Testis (tissue), 3 donors: ENCODE results near the gene MSI2. TPM values are rescaled to one million over a fixed set of nuclear protein-coding genes. Genes with fewer than 3 reads are reported as not detected.

ENCODE experiments used
- DNase-seq: peaks from one replicate; pipeline ENCODE4 v3.0.0-alpha.2; 2019
- H3K27ac ChIP-seq, 2 donors: fragments of 200-600 bp; sonication (generic); one replicate each; pipeline ENCODE4 v1.5.1; 2019
- H3K27me3 ChIP-seq: fragments of 200-600 bp; sonication (generic); one replicate; pipeline ENCODE4 v1.5.1; 2019
- H3K36me3 ChIP-seq: fragments of 200-600 bp; sonication (generic); one replicate; pipeline ENCODE4 v1.5.1; 2017; ENCODE audit warnings: low read depth; ENCODE audit errors: missing control alignments
- H3K4me1 ChIP-seq: fragments of 200-600 bp; sonication (generic); one replicate; pipeline ENCODE4 v1.5.1; 2019
- H3K4me3 ChIP-seq, 2 donors: fragments of 200-600 bp; sonication (generic); one replicate each; pipeline ENCODE4 v1.5.1; 2017 to 2019
- H3K9me3 ChIP-seq: fragments of 200-600 bp; sonication (generic); one replicate; pipeline ENCODE4 v1.5.1; 2017
- CTCF ChIP-seq, 3 experiments: fragments of 450-650 bp in 2 of 3; fragments of 200-600 bp in 1 of 3; sonication (generic) in 1 of 3; IDR thresholded peaks; one replicate each; pipeline ENCODE4 v1.5.1; 2016 to 2019; ENCODE audit warnings: antibody characterized with exemption in 3 of 3, mild to moderate bottlenecking in 2 of 3, moderate library complexity in 1 of 3
- POLR2A ChIP-seq: fragments of 450-650 bp; IDR thresholded peaks from one replicate; pipeline ENCODE4 v1.6.1; 2017; ENCODE audit warnings: antibody characterized with exemption, mild to moderate bottlenecking, moderate library complexity
- WGBS, 2 donors: methylation state at CpG; one replicate each; pipeline ENCODE4 v1.1.5; 2018; 5-methylcytosine and 5-hydroxymethylcytosine counted together
- intact Hi-C: fragments of 100-400 bp; cut with DNase I; formaldehyde crosslinking; loops from one replicate; pipeline ENCODE4 v1.15.1; 2023; ENCODE audit warnings: low total_unique reads
- polyA plus RNA-seq: library from polyadenylated mRNA; stranded (reverse); fragments of 350-450 nt; fragmentation: Illumina TruSeq; extraction: RNeasy Lipid Tissue Mini Kit (QIAGEN cat#74804); gene quantifications from one replicate; pipeline ENCODE4 v1.2.3, GENCODE V29; 2014; ENCODE audit warnings: low read depth, low replicate concordance; ENCODE audit not compliant: insufficient read depth
- total RNA-seq, 2 donors: library from RNA; depleted of rRNA; stranded (reverse); fragments of >200 nt; gene quantifications; one replicate each; pipeline ENCODE4 v1.2.3, GENCODE V29; 2016

MSI2 gene
- total and polyA plus RNA-seq, 3 donors from 2014 or later, result 46.5 to 106 (median 76.6) TPM

- DNase-seq, result no peak
- no peak overlapping the region for H3K4me3 ChIP-seq
- no peaks in the 10 kb centered on the region for H3K36me3 ChIP-seq
- H3K9me3 ChIP-seq, result no peaks in the 10 kb centered on the region
- 85 to 90% methylated on average over 4 of the region's 4 CpGs for WGBS, 2 donors
- H3K27me3 ChIP-seq, result no peaks in the 10 kb centered on the region
- intact Hi-C loops, result loop anchor here (10.0 kb wide), 1 partner anchor 428 kb away; no protein-coding TSS in a partner anchor
- TF ChIP-seq POLR2A (no peak), CTCF (IDR thresholded peaks at IDR 0.05) (no peak)
- H3K4me1 ChIP-seq, result no peaks in the 10 kb centered on the region
- H3K27ac ChIP-seq, result no peak overlapping the region
Measured at GRCh38 chr17:57672971-57673370, 416.6 kb downstream of the MSI2 start.

DNA sequence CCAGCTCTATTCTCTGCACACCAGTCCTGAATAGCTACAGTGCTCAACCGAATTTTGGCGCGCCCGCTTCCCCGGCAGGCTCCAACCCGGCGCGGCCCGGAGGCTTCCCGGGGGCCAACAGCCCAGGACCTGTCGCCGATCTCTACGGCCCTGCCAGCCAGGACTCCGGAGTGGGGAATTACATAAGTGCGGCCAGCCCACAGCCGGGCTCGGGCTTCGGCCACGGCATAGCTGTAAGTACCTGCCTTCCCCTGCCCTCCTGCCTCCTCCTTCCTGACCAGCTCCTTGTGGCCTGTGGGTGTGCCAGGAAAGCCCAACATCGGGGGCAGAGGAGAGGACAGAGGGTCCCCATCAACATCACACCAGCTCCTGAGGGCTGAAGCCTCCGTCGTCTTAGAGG is 418.6 kb downstream of the MSI2 start:
- WGBS, 2 donors, result 95 to 100% methylated on average over 4 to 22 of the region's 22 CpGs
- TF ChIP-seq POLR2A, result no peak
- no peak for TF ChIP-seq CTCF (IDR thresholded peaks at IDR 0.05)
- intact Hi-C loops, result loop anchor here (10.0 kb wide), 1 partner anchor 430 kb away; no protein-coding TSS in a partner anchor
- Histone ChIP-seq H3K9me3 (no peaks in the 10 kb centered on the region), H3K36me3 (no peaks in the 10 kb centered on the region), H3K4me3 (no peak overlapping the region), H3K4me1 (no peaks in the 10 kb centered on the region), H3K27me3 (no peaks in the 10 kb centered on the region), H3K27ac (no peak overlapping the region)
- no peak for DNase-seq

DNA sequence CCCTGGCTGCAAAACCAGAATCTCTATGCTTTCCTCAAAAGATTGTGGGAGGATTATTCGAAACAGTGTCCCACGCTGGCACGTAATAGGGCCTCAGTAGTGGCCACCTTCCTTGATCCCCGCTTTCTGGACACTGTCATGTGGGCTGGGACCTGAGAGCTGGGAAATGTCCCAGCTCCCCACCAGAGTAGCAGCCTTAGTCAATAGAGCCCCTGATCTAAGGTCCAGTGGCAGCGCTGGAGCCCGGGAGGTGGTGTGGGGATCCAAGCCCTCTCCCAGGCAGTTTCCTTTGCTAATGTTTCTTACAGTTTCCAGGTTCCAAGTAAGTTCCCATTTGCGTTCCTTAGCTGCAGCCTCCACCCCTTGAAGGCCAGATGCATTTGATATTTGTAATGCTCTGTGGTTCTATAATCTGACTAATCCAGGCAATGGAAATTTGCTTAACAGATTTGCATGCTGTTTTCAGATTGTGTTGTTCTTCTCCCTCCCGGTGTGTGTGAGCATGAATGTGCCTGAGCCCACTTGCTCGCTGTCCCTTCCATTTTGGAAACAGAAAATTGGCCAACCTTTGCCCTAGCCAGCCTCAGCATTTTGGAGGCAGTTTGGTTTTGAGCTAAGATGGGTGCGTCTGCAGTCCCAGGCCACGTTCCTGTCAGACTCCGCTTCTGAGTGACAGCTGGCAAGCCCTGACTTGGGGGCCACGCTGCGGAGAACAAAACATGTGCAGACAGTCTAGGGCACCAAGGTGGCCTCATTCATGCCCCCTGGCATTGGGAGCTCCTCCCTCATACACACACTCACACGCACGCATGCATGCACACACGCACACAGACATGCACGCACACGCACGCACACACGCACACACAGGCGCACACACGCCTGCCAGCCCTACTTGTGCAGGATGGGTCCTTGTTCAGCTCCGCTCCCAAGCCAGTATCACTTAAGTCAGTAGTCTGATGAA is 419.4 kb downstream of the MSI2 start:
- Histone ChIP-seq H3K27me3 (no peaks in the 10 kb centered on the region), H3K27ac (no peak overlapping the region), H3K4me1 (no peaks in the 10 kb centered on the region), H3K36me3 (no peaks in the 10 kb centered on the region), H3K4me3 (no peak overlapping the region), H3K9me3 (no peaks in the 10 kb centered on the region)
- no peak for TF ChIP-seq CTCF (IDR thresholded peaks at IDR 0.05)
- no peak for DNase-seq
- WGBS, 2 donors, result 92 to 93% methylated on average over 22 to 24 of the region's 24 CpGs
- intact Hi-C loops, result loop anchor here (10.0 kb wide), 1 partner anchor 431 kb away; no protein-coding TSS in a partner anchor

DNA sequence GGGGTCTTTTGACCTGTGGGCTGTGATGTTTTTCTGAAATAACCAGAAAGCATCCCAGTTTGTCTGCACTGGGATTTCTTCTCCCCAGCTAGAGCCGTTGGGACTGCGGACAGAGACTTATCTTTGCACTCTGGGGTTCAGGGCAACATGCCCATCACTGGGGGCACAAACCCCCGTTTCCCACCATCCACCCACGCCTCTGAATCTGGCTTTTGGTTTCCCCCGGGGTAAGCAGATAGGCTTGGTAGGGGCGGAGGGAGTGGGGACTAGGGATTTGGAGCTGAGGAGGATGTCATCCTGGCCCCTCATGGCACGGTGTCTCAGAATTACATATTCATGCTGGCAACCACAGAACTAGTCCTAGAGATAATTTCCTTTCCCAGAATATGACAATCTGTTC is 420.2 kb downstream of the MSI2 start:
- H3K4me3 ChIP-seq, result no peak overlapping the region
- H3K27ac ChIP-seq, result no peak overlapping the region
- no peak for DNase-seq
- WGBS, 2 donors, result 88 to 90% methylated on average over 2 to 7 of the region's 7 CpGs
- intact Hi-C loops, result loop anchor here (10.0 kb wide), 1 partner anchor 432 kb away; no protein-coding TSS in a partner anchor
- TF ChIP-seq POLR2A, result no peak
- TF ChIP-seq CTCF (IDR thresholded peaks at IDR 0.05), result no peak
- no peaks in the 10 kb centered on the region for H3K27me3 ChIP-seq
- H3K36me3 ChIP-seq, result no peaks in the 10 kb centered on the region
- no peaks in the 10 kb centered on the region for H3K4me1 ChIP-seq
- H3K9me3 ChIP-seq, result no peaks in the 10 kb centered on the region
